GM12892 (cell line): Measurements from ENCODE around the gene RETREG2.

ENCODE experiments used
- POLR2A ChIP-seq: IDR thresholded peaks from 2 replicates; pipeline ENCODE4 v1.6.1; 2011; ENCODE audit warnings: low read depth, low read length, control low read depth
- POLR2AphosphoS5 ChIP-seq: IDR thresholded peaks from 2 replicates; pipeline ENCODE4 v1.6.1; 2011; ENCODE audit warnings: low read depth, low read length, control low read depth
- TAF1 ChIP-seq: IDR thresholded peaks from 2 replicates; pipeline ENCODE4 v1.6.1; 2011; ENCODE audit warnings: low read depth, mild to moderate bottlenecking, control low read depth, low read length, borderline replicate concordance

GRCh38 chr2:219169930-219170654 lies 8.0 kb upstream of the RETREG2 start, which contains the start of gene SLC23A3:
- no peak for TF ChIP-seq POLR2AphosphoS5
- no peak for TF ChIP-seq POLR2A
- TF ChIP-seq TAF1: no peak
